Measurements from ENCODE around the gene SETX. TPM values are rescaled to one million over a fixed set of nuclear protein-coding genes. Genes with fewer than 3 reads are reported as not detected.

The SETX gene
- total RNA-seq, 2 donors from 2014 or later: 25.8 to 36.8 TPM

- Histone ChIP-seq H3K9ac (ENCODE audit: low read depth in 2 of 2, low read length in 2 of 2) (no peak overlapping the region), H3K27ac (no peak overlapping the region), H3K27me3 (no peaks in the 10 kb centered on the region), H3K4me1 (no peaks in the 10 kb centered on the region), H3K4me3 (no peak overlapping the region), H3K9me3 (no peaks in the 10 kb centered on the region), H3K36me3 (peaks cover 41% of the 10 kb centered on the region)
- DNase-seq: no peak
- intact Hi-C loops (cut with DNase I): loop anchor here (10.0 kb wide), 1 partner anchor 57 kb away; no protein-coding TSS in a partner anchor
- TF ChIP-seq CTCF (IDR thresholded peaks at IDR 0.05): no peak
Observed at GRCh38 chr9:132341177-132341840, 13.5 kb downstream of the SETX start.

DNA sequence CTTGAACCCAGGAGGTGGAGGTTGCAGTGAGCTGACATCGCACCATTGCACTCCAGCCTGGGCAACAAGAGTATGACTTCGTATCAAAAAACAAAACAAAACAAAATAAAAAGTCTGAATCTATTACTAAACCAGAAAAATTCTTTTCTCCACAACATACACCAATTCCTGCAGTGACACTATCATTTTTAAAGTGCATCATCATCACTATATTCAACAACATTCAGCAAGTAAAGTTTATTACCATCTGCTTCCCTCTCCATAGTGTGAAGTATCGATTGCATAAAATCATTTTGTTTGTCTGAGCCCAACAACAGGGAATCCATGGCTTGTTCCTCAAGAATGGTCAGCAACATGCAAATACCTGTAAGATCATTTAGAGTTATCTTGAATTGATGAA lies 20.4 kb downstream of the SETX start:
- Histone ChIP-seq H3K9ac (ENCODE audit: low read depth in 2 of 2, low read length in 2 of 2) (no peak overlapping the region), H3K27me3 (no peaks in the 10 kb centered on the region), H3K36me3 (peaks cover 43% of the 10 kb centered on the region), H3K4me1 (no peaks in the 10 kb centered on the region), H3K27ac (no peak overlapping the region), H3K4me3 (no peak overlapping the region), H3K9me3 (no peaks in the 10 kb centered on the region)
- no peak for DNase-seq
- TF ChIP-seq CTCF (IDR thresholded peaks at IDR 0.05): no peak
- intact Hi-C loops (cut with DNase I): no loop called here

DNA sequence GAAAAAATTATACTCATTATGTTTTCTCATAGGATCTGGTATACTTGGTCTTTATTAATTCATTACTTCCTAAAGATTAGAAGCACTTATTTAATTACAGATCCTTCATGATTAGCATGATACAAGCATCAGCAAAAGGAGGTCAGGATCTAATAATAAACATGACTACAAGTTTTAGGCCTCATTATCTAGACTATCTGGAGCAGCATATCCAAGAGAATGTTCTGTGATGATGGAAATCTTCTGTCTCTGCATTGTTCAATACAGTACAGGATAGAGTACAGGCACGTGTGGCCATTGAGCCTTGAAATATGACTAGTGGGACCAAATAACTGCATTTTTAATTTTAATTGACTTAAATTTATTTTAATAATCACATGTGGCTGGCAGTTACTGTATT lies 21.2 kb downstream of the SETX start:
- Histone ChIP-seq H3K4me3 (no peak overlapping the region), H3K27me3 (no peaks in the 10 kb centered on the region), H3K27ac (no peak overlapping the region), H3K9ac (ENCODE audit: low read depth in 2 of 2, low read length in 2 of 2) (no peak overlapping the region), H3K36me3 (peaks cover 44% of the 10 kb centered on the region), H3K4me1 (no peaks in the 10 kb centered on the region), H3K9me3 (no peaks in the 10 kb centered on the region)
- intact Hi-C loops (cut with DNase I): no loop called here
- no peak for TF ChIP-seq CTCF (IDR thresholded peaks at IDR 0.05)
- no peak for DNase-seq

- no peaks in the 10 kb centered on the region for H3K9me3 ChIP-seq
- H3K9ac ChIP-seq (ENCODE audit: low read depth in 2 of 2, low read length in 2 of 2): no peak overlapping the region
- H3K4me1 ChIP-seq: no peaks in the 10 kb centered on the region
- no peaks in the 10 kb centered on the region for H3K27me3 ChIP-seq
- intact Hi-C loops (cut with DNase I): no loop called here
- DNase-seq: no peak
- TF ChIP-seq CTCF (IDR thresholded peaks at IDR 0.05): no peak
- H3K4me3 ChIP-seq: no peak overlapping the region
- peaks cover 40% of the 10 kb centered on the region for H3K36me3 ChIP-seq
- H3K27ac ChIP-seq: no peak overlapping the region
Observed at GRCh38 chr9:132328580-132328979, 26.2 kb downstream of the SETX start.

DNA sequence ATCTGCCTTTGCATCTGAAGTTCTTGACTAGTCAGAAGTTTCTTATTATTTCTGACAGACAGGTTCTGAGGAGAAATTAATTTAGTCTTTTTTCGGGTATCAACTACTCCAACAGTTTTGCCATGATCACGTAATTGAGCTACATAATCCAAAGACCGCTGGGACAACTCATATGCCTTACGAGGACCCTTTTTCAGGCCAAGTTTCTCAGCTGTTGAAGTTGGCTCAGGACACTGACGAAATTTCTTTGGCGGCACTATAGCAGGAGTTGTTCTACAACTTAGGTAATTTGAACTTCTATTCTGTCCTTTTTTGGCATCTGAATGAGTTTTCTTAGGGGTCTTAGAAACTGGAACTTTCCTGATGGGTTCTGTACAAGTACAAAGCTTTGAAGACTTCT lies 27.2 kb downstream of the SETX start:
- intact Hi-C loops (cut with DNase I): no loop called here
- peaks cover 37% of the 10 kb centered on the region for H3K36me3 ChIP-seq

More for the DNA sequence above, 27.2 kb downstream of the SETX start:
- no peaks in the 10 kb centered on the region for H3K27me3 ChIP-seq
- H3K27ac ChIP-seq: no peak overlapping the region
- no peaks in the 10 kb centered on the region for H3K9me3 ChIP-seq
- DNase-seq: no peak
- no peak for TF ChIP-seq CTCF (IDR thresholded peaks at IDR 0.05)
- H3K4me3 ChIP-seq: no peak overlapping the region
- no peaks in the 10 kb centered on the region for H3K4me1 ChIP-seq
- no peak overlapping the region for H3K9ac ChIP-seq (ENCODE audit: low read depth in 2 of 2, low read length in 2 of 2)

Data from colonic mucosa (tissue), 4 donors.